ENCODE measurements around the gene CFAP298. TPM values are rescaled to one million over a fixed set of nuclear protein-coding genes. Genes with fewer than 3 reads are reported as not detected.
"Not testable (repeated sequence)": the region's sequence is repeated elsewhere in the genome, so short reads cannot be mapped to it uniquely, and the experiment has no call there.

CFAP298 gene
- total RNA-seq, 4 donors from 2014 or later, result 9.7 to 45.3 (median 27.4) TPM

GRCh38 chr21:32612999-32613337 lies 791 bp upstream of the CFAP298 start:
- H3K4me3 ChIP-seq, result peak overlapping the region; percentile 81 to 95
- no peaks in the 10 kb centered on the region for H3K27me3 ChIP-seq
- no peak for DNase-seq
- H3K36me3 ChIP-seq, result no peaks in the 10 kb centered on the region
- no peaks in the 10 kb centered on the region for H3K9me3 ChIP-seq
- no peak for TF ChIP-seq CTCF (IDR thresholded peaks at IDR 0.05)
- no peak for TF ChIP-seq POLR2A (IDR thresholded peaks at IDR 0.05)
- intact Hi-C loops (cut with DNase I; ENCODE audit: low total_unique reads), result no loop called here
- H3K27ac ChIP-seq, result peak overlapping the region; percentile 91
- H3K4me1 ChIP-seq, result peaks cover 0 to 5% of the 10 kb centered on the region in 2 donors

DNA sequence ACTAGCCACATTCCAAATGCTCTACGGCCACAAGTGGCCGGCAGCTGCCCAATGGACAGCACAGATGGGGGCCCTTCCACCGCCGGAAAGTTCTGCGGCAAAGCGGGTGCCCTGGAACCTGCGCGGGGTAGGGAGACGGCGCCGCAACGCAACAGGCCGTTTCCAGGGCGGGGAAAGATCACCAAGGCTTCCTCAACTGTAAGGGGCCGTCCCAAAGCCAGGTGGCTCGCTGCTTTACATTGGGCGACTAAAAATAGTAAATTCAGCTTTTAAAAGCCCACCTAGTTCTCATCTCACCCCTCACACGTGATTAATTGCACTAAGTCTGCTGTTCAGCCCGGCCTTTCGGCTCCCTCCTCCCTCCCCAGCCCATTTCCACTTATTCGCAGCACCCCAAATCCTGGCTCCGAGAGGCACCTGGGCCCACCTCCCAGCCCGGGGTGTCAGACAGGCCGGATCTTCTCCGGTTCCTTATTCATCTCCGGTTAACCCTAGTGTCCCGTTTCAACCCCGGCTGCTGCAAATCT lies 643 bp downstream of the CFAP298 start:
- no peaks in the 10 kb centered on the region for H3K36me3 ChIP-seq
- TF ChIP-seq POLR2A (IDR thresholded peaks at IDR 0.05) (no peak), CTCF (IDR thresholded peaks at IDR 0.05) (no peak)
- H3K4me1 ChIP-seq, result peaks cover 0 to 5% of the 10 kb centered on the region in 2 donors
- no peak for DNase-seq
- H3K27me3 ChIP-seq, result no peaks in the 10 kb centered on the region
- H3K9me3 ChIP-seq, result no peaks in the 10 kb centered on the region
- H3K4me3 ChIP-seq, result peak overlapping the region; percentile 81 to 95
- peak overlapping the region; percentile 91 for H3K27ac ChIP-seq
- intact Hi-C loops (cut with DNase I; ENCODE audit: low total_unique reads), result no loop called here

DNA sequence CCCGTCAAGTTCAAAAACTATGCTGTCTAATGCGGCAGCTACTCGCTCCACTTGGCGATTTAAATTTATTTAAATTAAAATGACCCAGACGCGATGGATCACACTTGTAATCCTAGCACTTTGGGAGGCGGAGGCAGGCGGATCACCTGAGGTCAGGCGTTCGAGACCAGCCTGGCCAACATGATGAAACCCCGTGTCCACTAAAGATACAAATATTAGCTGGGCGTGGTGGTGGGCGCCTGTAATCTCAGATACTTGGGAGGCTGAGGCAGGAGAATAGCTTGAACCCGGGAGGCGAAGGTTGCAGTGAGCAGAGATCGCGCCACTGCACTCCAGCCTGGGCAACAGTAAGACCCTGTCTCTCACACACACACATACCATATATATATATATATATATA lies 1.2 kb downstream of the CFAP298 start:
- DNase-seq; H3K9me3 ChIP-seq; H3K36me3 ChIP-seq; H3K27ac ChIP-seq; H3K27me3 ChIP-seq; H3K4me1 ChIP-seq; intact Hi-C loops (cut with DNase I; ENCODE audit: low total_unique reads): not testable (repeated sequence)
- H3K4me3 ChIP-seq, result peak overlapping the region in 1 of 2 donors; percentile 95

DNA sequence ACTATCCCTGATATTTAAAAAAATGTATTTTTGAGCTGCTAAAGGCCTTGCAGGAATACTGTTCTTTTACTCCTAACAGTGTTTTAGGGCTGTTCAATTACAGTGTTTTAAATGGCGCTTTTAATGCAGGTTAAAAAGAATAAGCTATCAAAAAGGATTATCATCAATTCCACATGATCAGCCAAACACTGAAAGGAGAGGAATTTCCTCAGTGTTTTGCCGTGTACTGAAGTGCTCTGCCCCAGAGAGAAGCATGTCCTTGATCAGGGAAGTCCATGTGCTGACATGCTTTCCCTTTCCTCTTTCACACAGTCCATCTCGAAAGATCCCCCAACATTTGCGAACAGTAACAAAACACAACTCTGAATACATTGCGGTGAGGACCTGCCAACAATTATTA lies 3.3 kb downstream of the CFAP298 start:
- no peak overlapping the region for H3K4me3 ChIP-seq
- no peak overlapping the region for H3K27ac ChIP-seq
- no peaks in the 10 kb centered on the region for H3K27me3 ChIP-seq
- H3K9me3 ChIP-seq, result no peaks in the 10 kb centered on the region
- intact Hi-C loops (cut with DNase I; ENCODE audit: low total_unique reads), result loop anchor here (10.0 kb wide), 1 partner anchor 194 kb away; the partner anchor contains the start of gene EVA1C
- H3K4me1 ChIP-seq, result peaks cover 0 to 5% of the 10 kb centered on the region in 2 donors
- TF ChIP-seq POLR2A (IDR thresholded peaks at IDR 0.05) (no peak), CTCF (IDR thresholded peaks at IDR 0.05) (no peak)
- DNase-seq, result no peak
- H3K36me3 ChIP-seq, result no peaks in the 10 kb centered on the region

GRCh38 chr21:32605469-32605868 lies 6.7 kb downstream of the CFAP298 start:
- TF ChIP-seq CTCF (IDR thresholded peaks at IDR 0.05) (no peak), POLR2A (IDR thresholded peaks at IDR 0.05) (no peak)
- Histone ChIP-seq H3K9me3 (no peaks in the 10 kb centered on the region), H3K4me1 (no peaks in the 10 kb centered on the region), H3K4me3 (no peak overlapping the region), H3K27me3 (no peaks in the 10 kb centered on the region), H3K27ac (no peak overlapping the region), H3K36me3 (no peaks in the 10 kb centered on the region)
- DNase-seq, result no peak
- intact Hi-C loops (cut with DNase I; ENCODE audit: low total_unique reads), result loop anchor here (10.0 kb wide), 1 partner anchor 191 kb away; the partner anchor contains the start of gene EVA1C

DNA sequence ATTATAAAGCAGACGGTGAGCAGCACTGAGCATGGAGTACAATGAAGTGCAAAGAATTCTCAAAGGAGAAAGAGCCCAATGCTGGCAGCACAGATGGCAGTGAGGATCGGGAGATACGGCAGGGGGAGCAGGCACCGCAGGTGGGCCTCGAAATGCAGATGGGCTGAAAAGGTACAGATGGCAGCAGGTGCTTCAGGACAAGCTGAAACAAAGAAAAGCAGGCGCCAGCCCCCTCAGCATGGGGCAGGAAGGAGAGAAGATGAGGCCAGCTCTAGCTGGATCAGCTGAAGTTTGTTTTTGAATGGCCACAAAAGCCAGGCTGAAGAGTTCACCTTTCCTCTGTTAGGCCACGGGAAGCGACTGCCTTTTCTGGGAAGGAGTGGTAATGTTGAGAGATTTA lies 7.7 kb downstream of the CFAP298 start:
- TF ChIP-seq POLR2A (IDR thresholded peaks at IDR 0.05), result no peak
- no peak for TF ChIP-seq CTCF (IDR thresholded peaks at IDR 0.05)
- intact Hi-C loops (cut with DNase I; ENCODE audit: low total_unique reads), result loop anchor here (10.0 kb wide), 1 partner anchor 190 kb away; the partner anchor contains the start of gene EVA1C
- DNase-seq, result no peak
- Histone ChIP-seq H3K9me3 (no peaks in the 10 kb centered on the region), H3K4me3 (no peak overlapping the region), H3K4me1 (no peaks in the 10 kb centered on the region), H3K36me3 (no peaks in the 10 kb centered on the region), H3K27me3 (no peaks in the 10 kb centered on the region), H3K27ac (no peak overlapping the region)

All from uterus (tissue), 4 donors.